Skeletal muscle satellite cell (primary cell): Measurements from ENCODE around the gene ACOD1.

Source experiments
- H3K27me3 ChIP-seq: 2 replicates; pipeline ENCODE4 v1.7.0; 2013; ENCODE audit warnings: low read length; ENCODE audit not compliant: control insufficient read depth, insufficient read depth
- H3K36me3 ChIP-seq: 2 replicates; pipeline ENCODE4 v1.7.0; 2013; ENCODE audit warnings: mild to moderate bottlenecking, control low read depth, low read length; ENCODE audit not compliant: insufficient read depth
- H3K4me1 ChIP-seq: 2 replicates; pipeline ENCODE4 v1.7.0; 2013; ENCODE audit warnings: low read length; ENCODE audit not compliant: control insufficient read depth, insufficient read depth
- H3K4me2 ChIP-seq: 2 replicates; pipeline ENCODE4 v1.7.0; 2013; ENCODE audit warnings: mild to moderate bottlenecking, low read length
- H3K4me3 ChIP-seq: 2 replicates; pipeline ENCODE4 v1.7.0; 2013; ENCODE audit warnings: low read length
- H3K9ac ChIP-seq: 2 replicates; pipeline ENCODE4 v1.7.0; 2013; ENCODE audit warnings: mild to moderate bottlenecking, low read depth, low read length, moderate library complexity
- H3K9me3 ChIP-seq: replicated peaks from 2 replicates; pipeline ENCODE4 v1.7.0; 2013; ENCODE audit warnings: mild to moderate bottlenecking, control low read depth, low read length

Gene ACOD1

DNA sequence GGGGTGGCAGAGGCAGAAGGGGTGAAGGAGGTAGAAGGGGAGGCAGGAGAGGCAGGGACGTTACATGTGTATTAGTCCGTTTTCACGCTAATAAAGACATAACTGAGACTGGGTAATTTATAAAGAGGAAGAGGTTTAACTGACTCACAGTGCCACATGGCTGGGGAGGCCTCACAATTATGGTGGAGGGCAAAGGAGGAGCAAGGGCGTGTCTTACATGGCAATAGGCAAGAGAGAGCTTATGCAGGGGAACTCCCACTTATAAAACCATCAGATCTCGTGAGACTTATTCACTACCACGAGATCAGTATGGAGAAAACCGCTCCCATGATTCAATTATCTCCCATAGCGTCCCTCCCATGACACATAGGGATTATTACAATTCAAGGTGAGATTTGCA is 19.0 kb upstream of the ACOD1 start:
- H3K4me3 ChIP-seq, result no peak overlapping the region
- H3K9ac ChIP-seq, result no peak overlapping the region
- no peaks in the 10 kb centered on the region for H3K4me1 ChIP-seq
- H3K36me3 ChIP-seq, result no peaks in the 10 kb centered on the region
- no peak overlapping the region for H3K4me2 ChIP-seq
- peaks cover 6% of the 10 kb centered on the region for H3K27me3 ChIP-seq
- H3K9me3 ChIP-seq, result no peaks in the 10 kb centered on the region

DNA sequence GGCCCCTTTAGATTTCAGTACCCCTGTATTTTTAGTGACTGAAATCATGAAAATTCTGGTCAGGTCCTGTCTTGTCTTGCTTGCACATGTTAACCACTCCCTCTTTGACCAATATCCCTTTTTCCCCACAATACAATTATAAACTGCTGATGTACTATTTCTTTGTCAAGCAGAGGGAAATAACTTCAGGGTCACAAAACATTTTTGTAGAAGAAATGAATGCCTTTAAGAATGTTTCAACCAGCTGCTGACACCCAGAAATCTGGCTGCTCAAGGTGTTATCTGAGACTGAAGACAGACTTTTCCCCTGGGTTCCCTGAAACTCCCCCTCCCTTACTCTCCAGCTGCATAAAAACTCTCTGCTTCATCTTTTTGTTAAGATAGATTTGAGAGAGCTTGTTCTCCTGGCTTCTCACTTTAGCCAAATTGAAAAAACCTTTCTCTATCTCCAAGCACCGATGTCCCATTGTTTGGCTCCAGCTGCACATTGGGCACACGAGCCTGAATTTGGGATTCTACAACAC is 18.4 kb upstream of the ACOD1 start:
- Histone ChIP-seq H3K27me3 (peaks cover 6% of the 10 kb centered on the region), H3K4me1 (no peaks in the 10 kb centered on the region), H3K9me3 (no peaks in the 10 kb centered on the region), H3K4me2 (no peak overlapping the region), H3K4me3 (no peak overlapping the region), H3K36me3 (no peaks in the 10 kb centered on the region), H3K9ac (no peak overlapping the region)

DNA sequence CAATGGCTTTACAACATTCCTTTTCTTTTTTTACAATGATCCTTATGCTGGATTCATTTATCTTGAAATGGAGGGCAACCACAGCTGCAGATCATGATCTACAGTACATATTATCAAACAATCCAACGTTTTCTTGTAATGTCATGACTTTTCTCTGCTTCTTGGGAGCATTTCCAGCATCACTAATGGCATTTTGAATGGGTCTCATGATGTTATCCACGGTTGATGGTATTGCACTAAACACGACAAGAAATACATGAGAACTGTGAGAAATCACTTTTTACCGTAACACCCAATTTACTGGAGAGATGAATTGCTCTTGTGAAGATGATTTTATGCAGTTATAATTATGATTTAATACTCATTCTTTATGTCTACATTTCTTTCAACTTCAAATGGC is 16.2 kb upstream of the ACOD1 start:
- H3K4me1 ChIP-seq, result peaks cover 4% of the 10 kb centered on the region
- H3K9ac ChIP-seq, result no peak overlapping the region
- no peaks in the 10 kb centered on the region for H3K9me3 ChIP-seq
- H3K4me2 ChIP-seq, result no peak overlapping the region
- peaks cover 3% of the 10 kb centered on the region for H3K27me3 ChIP-seq
- H3K4me3 ChIP-seq, result no peak overlapping the region
- no peaks in the 10 kb centered on the region for H3K36me3 ChIP-seq

DNA sequence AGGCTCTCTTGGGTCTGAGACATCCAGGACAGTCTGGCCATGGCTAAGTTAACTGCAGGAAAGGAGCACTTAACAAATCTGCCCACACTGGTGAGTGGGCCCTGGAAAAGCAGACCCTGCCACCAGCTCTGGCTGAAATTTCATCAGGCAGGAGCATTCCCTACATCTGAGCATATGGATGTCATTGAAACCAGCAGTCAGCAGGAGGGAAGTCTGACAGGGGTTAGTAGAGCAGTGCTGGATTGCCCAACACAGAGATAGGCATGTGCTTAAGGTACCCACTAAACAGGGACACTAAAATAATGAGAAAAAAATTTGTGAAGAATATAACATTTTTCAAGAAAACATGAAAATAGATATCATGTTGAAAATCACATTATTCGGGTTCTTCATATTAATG is 13.6 kb upstream of the ACOD1 start:
- no peak overlapping the region for H3K9ac ChIP-seq
- H3K4me3 ChIP-seq, result no peak overlapping the region
- peaks cover 21% of the 10 kb centered on the region for H3K4me1 ChIP-seq
- no peak overlapping the region for H3K4me2 ChIP-seq
- H3K36me3 ChIP-seq, result no peaks in the 10 kb centered on the region
- H3K27me3 ChIP-seq, result peaks cover 3% of the 10 kb centered on the region
- no peaks in the 10 kb centered on the region for H3K9me3 ChIP-seq

DNA sequence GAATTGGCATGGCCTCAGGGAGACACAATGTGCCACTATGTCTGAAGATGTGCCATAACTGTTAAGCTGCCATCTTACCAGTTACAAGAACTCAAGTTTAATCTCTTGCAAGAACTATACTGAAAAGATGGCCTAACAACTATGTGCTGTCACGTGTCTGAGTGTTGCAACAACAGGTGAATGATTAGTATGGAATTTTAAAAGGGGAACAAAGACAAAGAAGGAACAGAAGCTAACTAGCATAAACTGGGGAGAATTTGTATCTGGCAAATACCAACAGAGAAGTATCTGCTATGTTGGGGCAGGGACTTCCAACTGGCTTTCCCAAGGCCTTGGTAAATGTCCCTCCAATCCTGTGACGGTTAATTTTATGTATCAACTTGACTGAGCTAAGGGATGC is 11.5 kb upstream of the ACOD1 start:
- Histone ChIP-seq H3K36me3 (no peaks in the 10 kb centered on the region), H3K4me2 (no peak overlapping the region), H3K4me1 (peaks cover 23% of the 10 kb centered on the region), H3K9ac (no peak overlapping the region), H3K4me3 (no peak overlapping the region), H3K27me3 (no peaks in the 10 kb centered on the region), H3K9me3 (no peaks in the 10 kb centered on the region)

DNA sequence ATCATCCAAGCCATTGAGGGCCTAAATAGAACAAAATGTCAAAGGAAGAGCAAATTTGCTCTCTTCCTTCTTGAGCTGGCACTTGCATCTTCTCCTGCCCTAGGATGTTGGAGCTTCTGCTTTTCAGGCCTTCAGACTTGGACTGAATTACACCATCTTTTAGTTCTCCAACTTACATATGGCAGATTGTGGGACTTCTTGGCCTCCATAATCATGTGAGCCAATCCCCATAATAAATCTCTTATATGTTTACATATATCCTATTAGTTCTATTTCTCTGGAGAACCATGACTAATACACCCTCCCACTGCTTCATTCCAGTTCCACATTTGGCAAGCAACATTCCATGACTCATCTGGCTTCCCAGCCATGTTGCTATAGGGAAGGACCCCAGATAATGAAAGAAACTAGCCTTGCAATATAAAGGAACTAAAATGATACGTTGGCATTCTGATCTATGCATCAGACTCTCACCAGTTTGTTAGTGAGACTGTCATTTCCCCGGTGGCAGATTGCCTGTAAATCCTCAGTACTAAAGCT is 11.0 kb upstream of the ACOD1 start:
- no peaks in the 10 kb centered on the region for H3K36me3 ChIP-seq
- H3K9ac ChIP-seq, result no peak overlapping the region
- H3K4me1 ChIP-seq, result peaks cover 23% of the 10 kb centered on the region
- H3K4me3 ChIP-seq, result no peak overlapping the region
- no peaks in the 10 kb centered on the region for H3K9me3 ChIP-seq
- H3K4me2 ChIP-seq, result peak overlapping the region; percentile 40
- no peaks in the 10 kb centered on the region for H3K27me3 ChIP-seq

DNA sequence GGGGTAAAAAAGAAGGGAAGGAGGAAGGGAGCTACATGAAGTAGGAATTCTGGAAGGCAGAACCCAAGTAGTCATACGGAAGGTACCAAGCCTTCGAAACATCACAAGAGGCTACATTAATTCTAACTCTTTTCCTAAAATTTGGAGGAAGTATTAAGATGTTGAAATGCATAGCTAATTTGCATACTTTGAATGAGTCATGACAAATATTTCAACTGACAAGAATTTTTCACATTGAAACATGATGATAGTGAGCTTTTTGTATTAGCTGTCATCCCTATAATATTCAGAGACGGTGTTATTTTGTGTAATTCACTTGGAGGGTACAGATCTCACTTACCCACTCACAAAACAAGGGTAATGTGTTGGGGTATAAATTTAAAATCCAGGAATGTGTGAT is 9.1 kb upstream of the ACOD1 start:
- H3K27me3 ChIP-seq, result no peaks in the 10 kb centered on the region
- no peaks in the 10 kb centered on the region for H3K36me3 ChIP-seq
- no peak overlapping the region for H3K4me3 ChIP-seq
- H3K4me2 ChIP-seq, result no peak overlapping the region
- H3K4me1 ChIP-seq, result peaks cover 27% of the 10 kb centered on the region
- no peaks in the 10 kb centered on the region for H3K9me3 ChIP-seq
- H3K9ac ChIP-seq, result no peak overlapping the region

DNA sequence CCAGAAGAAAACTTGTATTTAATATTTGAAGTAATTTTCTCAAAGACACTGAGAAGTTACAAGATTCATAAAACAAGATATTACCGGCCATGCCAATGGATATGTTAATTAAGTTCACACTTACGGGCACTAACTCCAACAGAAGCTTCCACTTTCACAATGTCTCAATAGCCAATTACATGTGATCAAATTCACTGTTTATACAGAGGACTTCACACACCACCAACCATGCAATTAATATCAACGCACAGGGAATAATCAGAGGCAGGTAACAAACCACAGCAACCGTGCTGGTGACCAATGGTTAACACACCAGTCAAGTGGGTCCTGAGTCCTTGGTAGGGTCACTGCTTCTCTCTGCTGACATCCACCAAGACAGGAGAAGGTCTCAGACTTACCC is 5.9 kb upstream of the ACOD1 start:
- no peak overlapping the region for H3K9ac ChIP-seq
- no peaks in the 10 kb centered on the region for H3K27me3 ChIP-seq
- no peak overlapping the region for H3K4me2 ChIP-seq
- peaks cover 27% of the 10 kb centered on the region for H3K4me1 ChIP-seq
- no peak overlapping the region for H3K4me3 ChIP-seq
- H3K9me3 ChIP-seq, result no peaks in the 10 kb centered on the region
- H3K36me3 ChIP-seq, result no peaks in the 10 kb centered on the region

DNA sequence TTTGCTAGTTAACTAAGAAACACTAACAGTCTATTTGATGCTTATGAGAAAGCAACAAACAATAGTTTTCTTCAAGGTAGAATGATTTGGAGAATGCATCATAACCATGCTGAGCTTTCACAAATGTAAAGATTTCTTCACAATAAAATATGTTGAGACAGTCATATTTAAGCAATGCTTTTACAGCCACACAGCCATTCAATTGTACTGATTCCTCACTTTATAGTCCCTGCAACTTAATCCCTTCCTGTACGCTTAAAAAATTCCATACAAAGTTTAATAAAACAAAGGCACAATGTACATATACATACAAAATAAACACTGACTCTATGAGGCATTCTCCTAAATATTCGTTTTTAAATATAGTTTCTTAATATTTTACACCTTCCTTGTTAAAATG is 4.7 kb upstream of the ACOD1 start:
- H3K9me3 ChIP-seq, result no peaks in the 10 kb centered on the region
- H3K4me2 ChIP-seq, result no peak overlapping the region
- no peak overlapping the region for H3K4me3 ChIP-seq
- H3K4me1 ChIP-seq, result peaks cover 21% of the 10 kb centered on the region
- H3K36me3 ChIP-seq, result no peaks in the 10 kb centered on the region
- no peak overlapping the region for H3K9ac ChIP-seq
- no peaks in the 10 kb centered on the region for H3K27me3 ChIP-seq

DNA sequence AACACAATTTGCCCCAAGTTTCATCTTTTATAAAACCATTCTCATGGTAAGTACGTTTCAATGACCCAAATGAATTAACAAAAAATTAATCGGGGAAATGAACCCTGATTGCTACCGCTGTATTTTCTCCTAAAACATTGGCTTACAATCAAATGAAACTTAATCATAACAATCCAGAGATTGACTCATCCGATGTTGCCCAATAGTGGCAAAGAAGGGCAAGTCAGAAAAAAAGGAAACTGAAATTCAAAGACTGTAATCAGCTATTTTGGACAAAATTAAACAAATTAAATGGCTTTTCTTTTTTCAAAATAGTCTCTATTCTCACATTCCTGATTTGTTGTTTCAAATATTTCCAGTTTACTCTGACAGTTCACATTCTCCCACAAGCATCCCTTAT is 3.9 kb upstream of the ACOD1 start:
- no peaks in the 10 kb centered on the region for H3K9me3 ChIP-seq
- H3K4me3 ChIP-seq, result no peak overlapping the region
- no peak overlapping the region for H3K9ac ChIP-seq
- peak overlapping the region; percentile 62 for H3K4me2 ChIP-seq
- H3K27me3 ChIP-seq, result no peaks in the 10 kb centered on the region
- peaks cover 14% of the 10 kb centered on the region for H3K4me1 ChIP-seq
- no peaks in the 10 kb centered on the region for H3K36me3 ChIP-seq

DNA sequence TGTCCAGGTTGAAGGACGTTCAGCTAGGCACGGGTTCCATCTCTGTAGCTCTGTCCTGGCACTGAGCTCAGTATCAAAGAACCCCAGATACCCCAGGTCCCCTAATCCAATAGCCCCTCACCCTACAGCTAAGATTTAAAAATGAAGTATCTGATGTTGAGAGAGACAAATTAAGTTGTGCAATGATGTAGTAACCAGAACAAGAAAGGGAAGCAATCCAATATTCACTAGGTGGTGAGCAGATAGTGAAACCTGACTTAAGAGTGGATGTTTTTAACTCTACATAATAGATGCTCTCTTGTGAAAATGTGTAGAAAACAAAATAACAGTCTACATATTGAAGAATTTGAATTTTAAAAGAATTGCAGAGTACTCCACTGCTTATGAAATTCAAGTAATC is 1.8 kb downstream of the ACOD1 start:
- H3K4me1 ChIP-seq, result no peaks in the 10 kb centered on the region
- H3K9ac ChIP-seq, result no peak overlapping the region
- no peak overlapping the region for H3K4me3 ChIP-seq
- H3K4me2 ChIP-seq, result no peak overlapping the region
- no peaks in the 10 kb centered on the region for H3K36me3 ChIP-seq
- H3K27me3 ChIP-seq, result peaks cover 33% of the 10 kb centered on the region
- H3K9me3 ChIP-seq, result no peaks in the 10 kb centered on the region

DNA sequence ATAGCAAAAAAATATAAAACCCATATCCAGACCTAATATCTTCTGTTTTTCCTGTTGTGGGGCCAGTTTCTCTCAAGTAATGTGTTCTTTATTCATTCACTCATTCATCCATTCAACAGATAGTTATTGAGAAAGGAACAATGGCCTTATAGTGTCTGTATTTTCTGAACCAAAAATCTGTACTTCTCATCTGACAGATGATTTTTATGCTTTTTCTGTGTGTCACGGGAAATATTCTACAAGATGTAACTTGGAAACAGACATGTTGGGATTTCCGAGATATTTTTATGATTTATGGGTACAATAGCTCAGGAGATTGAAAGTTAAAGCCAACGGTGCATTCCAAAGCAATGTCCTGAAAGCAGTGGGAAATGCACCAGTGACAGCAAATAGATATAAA is 5.7 kb downstream of the ACOD1 start:
- peaks cover 39% of the 10 kb centered on the region for H3K27me3 ChIP-seq
- no peak overlapping the region for H3K4me3 ChIP-seq
- no peak overlapping the region for H3K4me2 ChIP-seq
- H3K9ac ChIP-seq, result no peak overlapping the region
- H3K4me1 ChIP-seq, result no peaks in the 10 kb centered on the region
- H3K36me3 ChIP-seq, result no peaks in the 10 kb centered on the region
- H3K9me3 ChIP-seq, result no peaks in the 10 kb centered on the region
